ENCODE measurements around the gene GALNT16. TPM values are rescaled to one million over a fixed set of nuclear protein-coding genes. Genes with fewer than 3 reads are reported as not detected.

Gene GALNT16
- total RNA-seq (0.49 and 1.0 TPM in 2 replicates), polyA plus RNA-seq (0.39 and 0.51 TPM in 2 replicates), polyA minus RNA-seq (0.28 and 1.0 TPM in 2 replicates), Bru-seq, nascent RNA (percentile 14 among the genes with signal in this experiment), BruChase-seq, experiment 1, labeled RNA remaining after a 6-hour chase (percentile 21 among the genes with signal in this experiment), BruChase-seq, experiment 2, labeled RNA remaining after a 2-hour chase (percentile 18 among the genes with signal in this experiment)
- polyA plus RNA-seq (2011; cell fraction: cytosol; rRNA removed), result 0.37 and 0.57 TPM in 2 replicates
- polyA plus RNA-seq (2011; cell fraction: nucleus; rRNA removed), result 0.34 and 0.46 TPM in 2 replicates
- 0.52 and 1.1 TPM in 2 replicates for polyA plus RNA-seq (2012)
- polyA minus RNA-seq (2011; cell fraction: cytosol; rRNA and poly(A)+ RNA removed), result not detected
- polyA minus RNA-seq (2011; cell fraction: nucleus; rRNA and poly(A)+ RNA removed), result 0.10 TPM in 2 replicates
- long read RNA-seq, partial matches to known transcripts, result 1 of 2 reads
- long read RNA-seq, other reads (novel, unspliced or antisense), result 1 of 2 reads

- Histone ChIP-seq H3K9me1 (replicated peaks; ENCODE audit: control insufficient read depth, extremely low read depth, insufficient read depth, low read length) (no peaks in the 10 kb centered on the region), H3K9ac (replicated peaks; ENCODE audit: extremely low read depth, insufficient read depth, low read length) (no peak within 1 kb of the TSS), H3K4me3 (replicated peaks in 1 of 3; ENCODE audit: insufficient read depth in 1 of 3, low read depth in 1 of 3, low read length in 3 of 3) (peak within 1 kb of the TSS; percentile 39 to 49 (median 45)), H3K9me3 (replicated peaks; ENCODE audit: control insufficient read depth, insufficient read depth, low read length) (no peaks in the 10 kb centered on the region), H3K79me2 (ENCODE audit: control insufficient read depth, insufficient read depth, low read length) (no peaks in the 10 kb centered on the region), H3K27ac (ENCODE audit: insufficient read depth, low read depth, low read length) (no peak within 1 kb of the TSS), H3K36me3 (ENCODE audit: control insufficient read depth in 2 of 2, extremely low read depth in 1 of 2, insufficient read depth in 2 of 2, low read length in 2 of 2) (no peaks in the 10 kb centered on the region), H4K20me1 (replicated peaks; ENCODE audit: control insufficient read depth, extremely low read depth, insufficient read depth, low read length) (no peaks in the 10 kb centered on the region), H3K27me3 (ENCODE audit: control insufficient read depth in 2 of 2, insufficient read depth in 2 of 2, low read length in 2 of 2) (peaks cover 25 to 30% of the 10 kb centered on the region in 2 experiments), H3K4me1 (ENCODE audit: control insufficient read depth, extremely low read depth, insufficient read depth, low read length) (peaks cover 18% of the 10 kb centered on the region), H2AFZ (ENCODE audit: low read depth, low read length) (peak within 1 kb of the TSS; percentile 85), H3K4me2 (ENCODE audit: insufficient read depth, low read length) (peak within 1 kb of the TSS; percentile 77)
- intact Hi-C loops (cut with micrococcal nuclease), result loop anchor here (5.0 kb wide), 1 partner anchor 203 kb away; no protein-coding TSS in a partner anchor
- FAIRE-seq, result peak; percentile 61
- dilution Hi-C loops (cut with MboI; ENCODE audit: extremely low pct_ligation_motif_present, low sequenced_read_pairs), result no loop called here
- ChIA-PET POLR2A (no interaction called here), CTCF (interaction anchor here (0.5 to 2.0 kb wide), 8 partner anchors 11 to 126 kb away, joined by 3 to 11 read pairs (median 3); no protein-coding TSS in a partner anchor)
- BruUV-seq (replicated peaks), result no TSS peak
- TF ChIP-seq CTCF (IDR thresholded peaks at IDR 0.05; ENCODE audit: extremely low read depth in 1 of 2, insufficient read depth in 1 of 2, low read depth in 1 of 2, low read length in 2 of 2) (peak; percentile 23 to 47), GATA2 (IDR thresholded peaks at IDR 0.05; ENCODE audit: insufficient read depth, insufficient read length, low read depth, low read length) (no peak)
- DNase-seq (ENCODE audit: low read depth, low spot score), result peak; percentile 22
Observed at GRCh38 chr14:69259527-69260189, at the start of gene GALNT16. Gene GALNT16, plus strand, starts transcription at chr14:69260158. Its CDS starts 133 bp downstream, at chr14:69260291.

Measured in endothelial cell of umbilical vein (primary cell).